ENCODE measurements around the gene MYH11.
"Not testable (repeated sequence)": the region's sequence is repeated elsewhere in the genome, so short reads cannot be mapped to it uniquely, and the experiment has no call there.

Gene MYH11

GRCh38 chr16:15874745-15875314 is 18.0 kb upstream of the MYH11 start:
- DNase-seq: no peak

DNA sequence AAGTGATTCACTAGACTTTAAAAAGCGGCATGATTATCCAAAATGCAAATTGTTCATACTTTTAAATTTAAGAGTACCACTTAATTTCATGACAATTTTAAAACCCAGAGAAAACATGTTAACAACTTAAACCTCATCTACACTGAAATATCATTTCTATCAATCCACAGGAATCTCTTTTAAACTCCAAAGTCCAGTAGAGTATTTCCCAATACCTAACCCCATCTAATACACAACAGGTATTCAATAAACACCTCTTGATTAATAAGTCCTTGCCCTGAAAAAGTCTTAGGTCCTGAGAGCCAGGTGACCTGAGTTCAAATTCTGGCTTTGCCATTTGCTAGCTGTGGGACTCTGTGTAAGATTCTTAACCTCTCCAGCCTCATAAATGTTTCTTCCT is 16.9 kb upstream of the MYH11 start:
- no peak for DNase-seq

DNA sequence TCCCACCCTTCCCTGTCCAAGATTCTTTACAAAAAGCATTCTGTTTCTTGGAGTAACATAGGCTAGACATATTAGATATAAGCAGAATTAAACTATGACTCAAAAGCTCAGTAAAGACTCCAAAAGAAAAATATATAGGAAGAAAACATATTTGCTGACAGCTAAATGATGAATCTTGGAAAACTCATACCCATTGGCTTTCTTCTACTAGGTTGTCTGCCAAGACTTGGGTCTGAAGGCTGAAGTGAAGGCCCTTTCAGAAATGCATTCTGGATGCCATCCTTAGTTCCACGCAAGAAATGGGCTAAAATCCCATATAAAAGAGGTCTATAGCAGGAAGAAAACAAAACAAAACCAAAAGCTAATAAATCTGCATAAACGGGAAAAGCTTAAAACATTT is 16.5 kb upstream of the MYH11 start:
- no peak for DNase-seq

GRCh38 chr16:15870011-15870410 is 13.2 kb upstream of the MYH11 start:
- no peak for DNase-seq

- no peak for DNase-seq
Observed at GRCh38 chr16:15866451-15866850, 9.6 kb upstream of the MYH11 start.

DNA sequence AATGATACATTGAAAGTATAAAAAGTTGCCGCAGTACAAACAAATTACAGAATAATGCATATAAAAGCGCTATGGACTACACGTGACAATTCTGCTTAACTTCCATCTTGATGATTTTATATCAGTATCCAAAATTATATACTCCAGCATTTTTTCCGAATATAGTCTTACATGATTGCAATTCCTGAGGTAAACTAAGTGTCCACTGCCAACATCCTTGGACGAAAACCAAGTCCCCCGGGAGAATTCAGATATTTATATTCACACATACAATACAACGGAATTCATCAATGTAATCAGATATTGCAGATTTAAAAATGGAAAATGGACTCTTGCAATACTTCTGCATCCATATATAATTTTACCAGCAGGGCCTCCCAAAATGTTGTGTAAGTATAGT is 8.9 kb upstream of the MYH11 start:
- no peak for DNase-seq

- DNase-seq: no peak
Observed at GRCh38 chr16:15864939-15865338, 8.1 kb upstream of the MYH11 start.

- DNase-seq: no peak
Observed at GRCh38 chr16:15861996-15862395, 5.2 kb upstream of the MYH11 start.

- no peak for DNase-seq
Observed at GRCh38 chr16:15858921-15859668, 2.3 kb upstream of the MYH11 start.

DNA sequence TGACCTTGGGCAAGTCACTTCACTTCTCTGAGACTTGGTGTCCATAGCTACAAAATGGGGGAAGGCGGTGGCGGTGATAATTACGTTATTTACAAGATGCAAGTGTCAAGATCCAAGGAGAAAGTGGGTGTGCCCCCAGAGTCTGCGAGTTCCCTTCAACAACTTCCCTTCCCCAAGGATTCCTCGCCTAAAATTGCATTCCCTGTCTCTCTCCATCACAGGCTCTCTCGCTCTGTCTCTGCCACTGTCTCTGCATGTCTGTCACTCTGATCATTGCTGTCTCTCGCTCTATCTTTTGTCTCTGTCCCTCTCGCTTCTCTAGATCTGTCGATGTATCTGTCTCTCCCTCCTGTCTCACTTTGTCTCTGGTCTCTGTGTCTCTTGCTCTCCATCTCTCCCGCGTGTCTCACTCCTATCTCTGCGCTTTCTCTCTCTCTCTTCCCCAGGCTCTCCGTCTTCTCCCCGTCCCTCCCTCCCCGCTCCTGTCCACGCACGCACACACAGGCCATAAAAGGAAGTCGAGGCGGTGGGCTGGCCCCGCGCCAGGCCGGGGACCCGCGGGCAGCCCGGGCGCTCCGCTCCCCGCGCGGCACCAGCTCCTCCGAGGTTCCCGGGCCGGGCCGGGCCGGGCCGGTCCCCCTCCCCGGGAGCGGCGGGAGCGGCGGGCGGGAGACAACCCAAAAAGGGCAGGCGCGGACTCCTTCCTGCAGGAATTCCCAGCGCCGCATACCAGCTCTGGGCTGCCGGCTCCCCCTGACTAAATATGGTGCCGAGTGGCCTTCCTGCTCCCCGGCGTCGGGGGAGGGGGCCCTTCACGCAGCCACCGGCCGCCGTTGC is 1.1 kb upstream of the MYH11 start:
- DNase-seq: no peak

- no peak for DNase-seq
Observed at GRCh38 chr16:15856182-15856581, 646 bp downstream of the MYH11 start.

- DNase-seq: no peak
Observed at GRCh38 chr16:15855704-15856003, 1.2 kb downstream of the MYH11 start.

GRCh38 chr16:15854906-15855703 is 1.7 kb downstream of the MYH11 start:
- DNase-seq: no peak

GRCh38 chr16:15854061-15854460 is 2.8 kb downstream of the MYH11 start:
- DNase-seq: no peak

- no peak for DNase-seq
Observed at GRCh38 chr16:15853021-15853420, 3.8 kb downstream of the MYH11 start.

GRCh38 chr16:15850555-15850954 is 6.3 kb downstream of the MYH11 start:
- not testable (repeated sequence) for DNase-seq

DNA sequence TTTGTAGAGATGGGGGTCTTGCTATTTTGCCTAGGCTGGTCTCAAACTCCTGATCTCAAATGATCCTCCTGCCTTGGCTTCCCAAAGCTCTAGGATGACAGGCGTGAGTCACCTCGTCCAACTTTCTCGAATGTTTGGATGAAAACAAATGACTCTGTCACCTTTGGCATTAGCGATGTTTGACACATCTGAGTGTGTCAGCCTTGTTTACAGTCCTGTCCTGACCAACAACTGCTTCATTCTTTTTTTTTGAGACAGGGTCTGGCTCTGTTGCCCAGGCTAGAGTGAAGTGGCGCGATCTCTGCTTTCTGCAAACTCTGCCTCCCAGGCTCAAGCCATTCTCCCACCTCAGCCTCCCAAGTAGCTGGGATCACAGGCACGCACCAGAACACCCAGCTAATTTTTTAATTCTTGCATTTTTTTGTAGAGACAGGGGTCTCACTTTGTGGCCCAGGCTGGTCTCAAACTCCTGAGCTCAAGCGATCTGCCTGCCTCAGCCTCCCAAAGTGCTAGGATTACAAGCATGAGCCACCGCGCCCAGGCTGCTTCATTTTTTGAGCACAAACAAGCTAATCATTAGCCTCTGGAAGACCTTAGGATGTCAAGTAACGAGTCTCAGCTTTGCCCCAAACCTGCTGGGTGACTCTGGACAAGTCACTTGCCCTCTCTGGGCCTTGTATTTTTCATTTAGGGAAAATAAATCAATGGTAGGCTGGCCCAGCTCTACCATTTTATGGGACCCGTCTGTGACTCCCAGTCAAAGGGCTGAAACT is 7.4 kb downstream of the MYH11 start:
- no peak for DNase-seq

GRCh38 chr16:15847611-15848175 is 9.1 kb downstream of the MYH11 start:
- no peak for DNase-seq

GRCh38 chr16:15846510-15846909 is 10.3 kb downstream of the MYH11 start:
- no peak for DNase-seq

GRCh38 chr16:15843635-15844279 is 13.1 kb downstream of the MYH11 start:
- DNase-seq: no peak

- not testable (repeated sequence) for DNase-seq
Observed at GRCh38 chr16:15839204-15839603, 17.6 kb downstream of the MYH11 start.

- no peak for DNase-seq
Observed at GRCh38 chr16:15837761-15838160, 19.1 kb downstream of the MYH11 start.
